GM08714 (cell line): ENCODE measurements around the gene NEK10.
"Not testable (repeated sequence)": the region's sequence is repeated elsewhere in the genome, so short reads cannot be mapped to it uniquely, and the experiment has no call there.

ENCODE experiments used
- H3K4me3 ChIP-seq: fragments of 200-500 bp; sonication (Bioruptor generic); 2 replicates; pipeline ENCODE4 v1.5.1; 2014; ENCODE audit warnings: mild to moderate bottlenecking, low read length, inconsistent platforms
- ZNF274 ChIP-seq: IDR thresholded peaks from 2 replicates; pipeline ENCODE4 v1.6.1; 2012; ENCODE audit warnings: mild to moderate bottlenecking, low read depth, low read length

Gene NEK10

GRCh38 chr3:27335571-27335970 is 33.6 kb downstream of the NEK10 start:
- no peak for TF ChIP-seq ZNF274
- no peak overlapping the region for H3K4me3 ChIP-seq

DNA sequence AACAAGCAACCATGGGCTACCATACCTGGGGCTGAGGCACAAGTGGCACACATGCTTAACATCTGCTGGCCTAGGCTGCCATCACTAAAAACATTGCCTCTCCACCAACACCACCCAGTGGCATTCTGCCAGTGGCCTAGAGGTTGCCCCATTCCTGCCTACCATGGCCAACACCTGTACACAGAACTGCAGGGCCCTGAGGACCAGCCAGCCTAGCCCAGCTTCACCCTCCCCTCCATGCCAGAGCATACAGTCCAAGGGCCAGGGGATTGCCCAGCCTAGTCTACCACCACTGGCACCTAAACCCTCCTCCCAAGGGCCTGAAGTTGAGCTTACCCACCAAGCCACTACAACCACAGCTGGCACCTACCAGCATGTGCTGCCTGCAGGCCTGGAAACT is 35.3 kb downstream of the NEK10 start:
- no peak overlapping the region for H3K4me3 ChIP-seq
- no peak for TF ChIP-seq ZNF274

DNA sequence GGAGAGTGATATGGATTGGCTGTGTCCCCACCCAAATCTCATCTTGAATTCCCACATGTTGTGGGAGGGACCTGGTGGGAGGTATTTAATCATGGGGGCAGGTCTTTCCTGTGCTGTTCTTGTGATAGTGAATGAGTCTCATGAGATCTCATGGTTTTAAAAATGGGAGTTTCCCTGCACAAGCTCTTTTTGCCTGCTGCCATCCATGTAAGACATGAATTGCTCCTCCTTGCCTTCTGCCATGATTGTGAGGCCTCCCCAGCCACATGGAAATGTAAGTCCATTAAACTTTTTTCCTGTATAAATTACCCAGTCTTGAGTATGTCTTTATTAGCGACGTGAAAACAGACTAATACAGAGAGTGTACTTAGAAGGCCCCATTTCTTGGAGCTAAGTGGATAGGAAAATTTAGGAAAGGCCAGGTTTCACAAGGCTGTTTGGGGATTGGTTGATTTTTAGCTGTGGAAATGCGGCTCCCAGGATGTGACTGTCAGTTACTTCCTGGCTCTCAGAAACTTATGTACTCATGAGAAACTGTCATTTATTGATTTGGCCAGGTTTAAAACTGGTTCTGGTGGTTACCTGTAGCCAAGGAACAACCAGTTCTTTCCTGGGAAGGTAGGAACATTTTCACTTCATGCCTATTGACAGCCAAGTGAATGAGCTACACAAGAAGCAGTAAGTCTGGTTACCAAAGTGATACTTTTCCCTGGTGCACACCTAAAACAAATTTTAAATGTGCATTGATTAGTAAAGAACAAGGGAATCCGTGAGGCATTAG is 40.0 kb downstream of the NEK10 start:
- H3K4me3 ChIP-seq, result not testable (repeated sequence)

GRCh38 chr3:27326629-27327545 is 42.3 kb downstream of the NEK10 start:
- H3K4me3 ChIP-seq, result no peak overlapping the region
- no peak for TF ChIP-seq ZNF274

GRCh38 chr3:27326202-27326601 is 43.0 kb downstream of the NEK10 start:
- no peak for TF ChIP-seq ZNF274

GRCh38 chr3:27325419-27325818 is 43.8 kb downstream of the NEK10 start:
- no peak for TF ChIP-seq ZNF274
- no peak overlapping the region for H3K4me3 ChIP-seq

More at GRCh38 chr3:27326202-27326601, 43.0 kb downstream of the NEK10 start:
- no peak overlapping the region for H3K4me3 ChIP-seq

GRCh38 chr3:27324686-27325085 is 44.5 kb downstream of the NEK10 start:
- H3K4me3 ChIP-seq, result no peak overlapping the region
- TF ChIP-seq ZNF274, result no peak

DNA sequence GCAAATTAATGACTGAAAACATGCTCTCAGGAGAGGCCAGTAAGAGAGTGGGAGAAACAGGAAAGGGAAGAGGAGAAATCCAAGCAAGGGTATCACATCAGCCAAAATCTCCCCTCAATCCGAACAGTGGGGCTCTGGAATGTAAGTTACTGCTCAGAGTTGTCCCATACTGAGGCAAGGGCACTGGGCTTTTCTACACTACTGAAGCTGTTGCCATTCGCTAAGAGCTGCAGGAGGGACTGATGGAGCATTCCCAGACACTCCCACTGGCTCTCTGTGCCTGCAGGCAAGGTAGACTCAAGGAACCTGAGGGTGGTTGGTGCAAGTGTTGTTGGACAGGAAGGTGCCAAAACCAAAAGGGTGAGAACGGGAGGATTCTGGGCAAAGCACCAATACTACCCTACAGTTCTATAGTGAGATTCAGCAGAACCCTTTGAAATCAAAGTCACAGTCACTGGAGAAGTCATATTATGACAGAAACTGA is 46.1 kb downstream of the NEK10 start:
- no peak overlapping the region for H3K4me3 ChIP-seq
- TF ChIP-seq ZNF274, result no peak

- no peak overlapping the region for H3K4me3 ChIP-seq
- TF ChIP-seq ZNF274, result no peak
Measured at GRCh38 chr3:27322634-27323033, 46.5 kb downstream of the NEK10 start.

DNA sequence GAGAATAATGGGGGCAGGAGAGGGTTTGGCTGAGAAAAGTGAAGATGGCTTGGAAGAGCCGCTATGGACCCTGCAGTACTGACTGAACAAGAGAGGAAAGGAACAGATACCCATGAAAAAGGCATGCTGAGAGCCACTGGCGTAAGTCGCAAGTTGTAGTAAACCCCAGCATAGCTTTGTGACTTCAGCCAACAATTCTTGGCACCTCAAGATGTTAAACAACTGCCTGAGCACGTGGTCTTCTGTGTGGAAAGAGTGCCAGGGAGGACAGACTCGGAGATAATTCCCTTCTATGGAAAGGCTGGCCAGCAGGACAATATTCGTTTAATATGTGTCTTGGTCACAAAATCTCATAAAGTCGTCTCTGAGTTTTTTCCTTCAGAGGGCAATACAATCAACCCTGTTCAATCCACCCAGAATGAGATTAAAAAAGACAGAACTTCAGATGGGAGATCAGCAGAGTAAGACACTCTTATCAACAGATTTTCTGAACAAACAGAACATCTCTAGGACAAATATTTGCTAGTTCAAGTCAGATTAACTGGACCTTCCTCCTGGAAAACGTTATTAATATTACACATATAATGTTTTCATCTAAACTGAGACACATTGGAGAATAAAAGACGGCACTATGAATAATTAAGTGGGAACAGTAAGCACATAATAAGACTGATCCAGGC is 49.2 kb downstream of the NEK10 start:
- no peak for TF ChIP-seq ZNF274
- no peak overlapping the region for H3K4me3 ChIP-seq

DNA sequence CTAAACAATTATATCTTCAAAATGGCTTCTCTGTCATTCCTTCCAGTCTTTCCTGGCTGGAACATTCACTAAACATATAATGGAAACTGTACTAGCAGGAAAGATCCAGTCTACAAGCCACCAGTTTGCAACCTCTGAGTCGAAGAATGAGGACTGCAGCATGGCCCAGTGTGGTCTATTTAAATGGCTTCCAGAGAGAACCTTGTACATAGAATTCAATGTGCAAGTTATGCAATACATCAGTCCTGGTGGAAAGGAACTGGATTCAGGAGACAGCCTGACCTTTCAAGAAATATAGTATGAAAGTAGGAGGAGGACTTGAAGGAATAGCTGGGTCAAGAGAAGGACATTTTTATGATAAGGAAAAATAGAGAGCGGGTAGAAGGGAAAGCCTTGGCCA is 49.9 kb downstream of the NEK10 start:
- no peak overlapping the region for H3K4me3 ChIP-seq
- no peak for TF ChIP-seq ZNF274

DNA sequence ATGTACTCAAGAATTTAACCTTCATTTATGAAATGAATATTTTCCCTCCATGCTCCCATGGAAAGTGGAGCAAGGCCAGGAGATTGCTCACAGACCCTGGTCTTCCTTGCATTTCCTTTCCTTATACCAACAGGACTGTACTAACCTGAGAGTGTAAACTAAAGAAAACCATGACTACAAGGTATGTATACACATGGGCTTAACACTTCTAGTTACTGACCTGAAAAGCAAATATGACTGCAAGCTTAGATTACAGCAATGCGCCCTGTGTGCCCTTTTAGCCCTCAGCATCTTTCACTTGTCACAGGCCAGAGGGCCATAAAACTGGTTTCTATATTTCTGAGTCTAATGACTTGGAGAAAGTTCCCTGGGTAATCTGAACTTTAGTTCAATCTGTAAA is 52.1 kb downstream of the NEK10 start:
- TF ChIP-seq ZNF274, result no peak
- no peak overlapping the region for H3K4me3 ChIP-seq

DNA sequence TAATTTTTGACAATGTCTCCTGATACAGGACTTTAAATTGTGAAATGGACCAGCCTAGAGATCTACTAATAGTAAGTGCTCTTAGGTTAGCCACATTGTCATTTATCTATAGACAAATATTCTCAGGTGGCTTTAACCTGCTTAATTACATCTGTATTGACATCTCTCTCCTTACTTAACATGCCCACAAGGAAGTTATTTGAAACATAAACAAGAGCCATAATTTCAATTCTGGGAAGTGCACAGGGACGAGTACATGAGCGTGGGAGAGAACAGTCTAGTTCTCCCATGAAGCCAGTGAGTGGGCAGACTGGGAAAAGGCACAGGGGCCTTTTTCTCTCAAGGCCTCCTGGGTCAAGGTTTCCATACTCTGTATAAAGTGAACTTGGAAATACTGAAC is 54.2 kb downstream of the NEK10 start:
- TF ChIP-seq ZNF274, result no peak
- H3K4me3 ChIP-seq, result no peak overlapping the region

DNA sequence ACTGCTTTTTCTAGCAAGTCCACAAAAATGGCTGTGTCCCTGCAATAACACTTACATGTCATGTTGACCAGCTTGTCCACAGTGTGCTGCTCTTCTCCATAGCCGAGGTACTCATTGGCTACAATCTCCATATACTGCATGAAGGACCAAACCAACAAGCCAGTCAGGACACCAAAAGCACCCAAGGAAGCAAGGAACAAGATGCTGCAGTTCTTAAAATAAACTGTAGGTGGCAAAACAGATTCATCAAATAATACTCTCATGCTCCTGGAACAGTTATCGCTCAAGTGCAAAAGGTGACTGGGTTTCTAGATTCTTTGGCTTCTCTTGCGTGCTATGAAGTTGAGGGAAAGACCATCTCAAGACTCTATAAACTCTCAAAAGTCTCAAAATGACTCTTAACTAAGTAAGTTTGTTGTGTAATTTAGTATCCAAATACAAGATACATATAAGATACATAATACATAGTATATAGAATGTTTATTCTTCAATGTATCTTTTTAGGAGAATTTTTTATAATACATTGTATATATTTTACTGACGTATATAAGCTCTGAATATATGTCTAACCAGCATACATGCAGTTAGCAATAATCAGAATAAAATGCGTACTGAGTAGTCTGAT is 57.0 kb downstream of the NEK10 start:
- no peak for TF ChIP-seq ZNF274
- H3K4me3 ChIP-seq, result no peak overlapping the region
